Peyer's patch (tissue), 4 donors: ENCODE measurements around the gene LIN37.

Experiments
- POLR2A ChIP-seq, 2 donors: fragments of 450-650 bp; IDR thresholded peaks; one replicate each; pipeline ENCODE4 v1.5.1; 2017; ENCODE audit warnings: antibody characterized with exemption in 2 of 2, mild to moderate bottlenecking in 2 of 2, moderate library complexity in 2 of 2
- TF ChIP-seq, protein P1 (sequence below), 6 experiments: fragments of 450-650 bp in 4 of 6; fragments of 200-600 bp in 2 of 6; sonication (generic) in 1 of 6; IDR thresholded peaks; one replicate each; pipeline ENCODE4 v1.5.1; 2017 to 2019; ENCODE audit warnings: antibody characterized with exemption in 6 of 6, mild to moderate bottlenecking in 3 of 6, moderate library complexity in 1 of 6

DNA sequence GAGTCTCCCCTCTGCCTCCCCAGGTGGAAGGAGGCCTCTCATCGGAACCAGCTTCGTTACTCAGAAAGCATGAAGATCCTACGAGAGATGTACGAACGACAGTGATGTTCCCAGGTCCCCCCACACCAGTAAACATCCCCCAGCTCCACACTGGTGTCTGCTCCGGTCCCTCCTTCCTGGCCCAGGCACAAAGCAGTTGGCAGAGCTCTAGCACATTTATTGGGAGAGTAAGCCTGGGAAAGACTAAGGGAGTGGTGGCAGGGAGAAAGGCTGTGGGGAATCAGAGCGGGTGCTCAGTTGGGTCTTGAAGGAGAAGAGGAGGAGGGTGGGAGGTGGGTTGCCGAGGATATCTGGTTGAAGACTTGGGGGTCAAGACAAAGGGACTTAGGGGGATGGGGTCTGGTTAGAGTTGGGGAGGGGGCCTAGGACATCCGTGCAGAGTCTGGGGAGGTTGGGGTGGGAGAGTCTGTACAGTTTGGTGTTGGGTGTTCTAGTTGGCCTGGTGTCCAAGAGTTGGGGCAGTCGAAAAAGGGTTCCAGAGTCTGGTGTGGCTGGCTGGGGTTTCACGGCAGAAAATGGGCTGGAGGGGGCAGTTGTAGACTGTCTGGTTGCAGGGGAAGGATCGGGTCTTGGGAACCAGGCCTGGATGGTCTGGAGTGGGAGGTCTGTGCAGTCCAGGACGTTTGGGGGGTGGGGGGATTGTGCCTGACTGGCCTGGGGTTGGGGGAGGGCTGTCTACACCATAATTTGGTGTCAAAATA lies 6.2 kb downstream of the LIN37 start:
- TF ChIP-seq, protein P1, sequence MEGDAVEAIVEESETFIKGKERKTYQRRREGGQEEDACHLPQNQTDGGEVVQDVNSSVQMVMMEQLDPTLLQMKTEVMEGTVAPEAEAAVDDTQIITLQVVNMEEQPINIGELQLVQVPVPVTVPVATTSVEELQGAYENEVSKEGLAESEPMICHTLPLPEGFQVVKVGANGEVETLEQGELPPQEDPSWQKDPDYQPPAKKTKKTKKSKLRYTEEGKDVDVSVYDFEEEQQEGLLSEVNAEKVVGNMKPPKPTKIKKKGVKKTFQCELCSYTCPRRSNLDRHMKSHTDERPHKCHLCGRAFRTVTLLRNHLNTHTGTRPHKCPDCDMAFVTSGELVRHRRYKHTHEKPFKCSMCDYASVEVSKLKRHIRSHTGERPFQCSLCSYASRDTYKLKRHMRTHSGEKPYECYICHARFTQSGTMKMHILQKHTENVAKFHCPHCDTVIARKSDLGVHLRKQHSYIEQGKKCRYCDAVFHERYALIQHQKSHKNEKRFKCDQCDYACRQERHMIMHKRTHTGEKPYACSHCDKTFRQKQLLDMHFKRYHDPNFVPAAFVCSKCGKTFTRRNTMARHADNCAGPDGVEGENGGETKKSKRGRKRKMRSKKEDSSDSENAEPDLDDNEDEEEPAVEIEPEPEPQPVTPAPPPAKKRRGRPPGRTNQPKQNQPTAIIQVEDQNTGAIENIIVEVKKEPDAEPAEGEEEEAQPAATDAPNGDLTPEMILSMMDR (IDR thresholded peaks at IDR 0.05): no peak
- TF ChIP-seq POLR2A (IDR thresholded peaks at IDR 0.05): no peak
